SK-N-SH treated with all-trans-retinoic acid at 6 μM for 48 hours (cell line): ENCODE results near the gene PKM.

Experiments
- ATAC-seq: fragments of 200-7000 bp; cut with Tn5 transposase; 3 replicates; pipeline ENCODE4 v1.9.1; 2020; ENCODE audit warnings: mild to moderate bottlenecking, moderate library complexity
- ARNTL ChIP-seq: fragments of 450-650 bp; formaldehyde crosslinking; IDR thresholded peaks from 2 replicates; pipeline ENCODE4 v1.5.0; 2020; ENCODE audit warnings: low read depth, mild to moderate bottlenecking, moderate library complexity, borderline replicate concordance
- BACH2 ChIP-seq: fragments of 250-450 bp; sonication (Bioruptor Pico); IDR thresholded peaks from 2 replicates; pipeline ENCODE4 v1.9.0; 2021; ENCODE audit warnings: mild to moderate bottlenecking, borderline replicate concordance
- CREB5 ChIP-seq: fragments of 250-450 bp; sonication (Bioruptor Pico); IDR thresholded peaks from 2 replicates; pipeline ENCODE4 v1.5.1; 2020; ENCODE audit warnings: low read depth, mild to moderate bottlenecking, moderate library complexity
- CSDC2 ChIP-seq: fragments of 250-450 bp; sonication (Bioruptor Pico); IDR thresholded peaks from 2 replicates; pipeline ENCODE4 v1.5.0; 2020; ENCODE audit warnings: mild to moderate bottlenecking, moderate library complexity
- CSRNP3 ChIP-seq: fragments of 250-450 bp; sonication (Bioruptor Pico); IDR thresholded peaks from 2 replicates; pipeline ENCODE4 v1.5.1; 2021; ENCODE audit warnings: mild to moderate bottlenecking, moderate library complexity
- ESRRG ChIP-seq: fragments of 250-450 bp; sonication (Bioruptor Pico); IDR thresholded peaks from 2 replicates; pipeline ENCODE4 v1.6.1; 2021; ENCODE audit warnings: mild to moderate bottlenecking
- GLIS3 ChIP-seq: fragments of 250-450 bp; sonication (Bioruptor Pico); IDR thresholded peaks from 2 replicates; pipeline ENCODE4 v1.5.0; 2020; ENCODE audit warnings: mild to moderate bottlenecking, moderate library complexity
- ISL1 ChIP-seq: fragments of 250-450 bp; sonication (Bioruptor Pico); IDR thresholded peaks from 2 replicates; pipeline ENCODE4 v2.1.2; 2022; ENCODE audit warnings: mild to moderate bottlenecking, moderate library complexity
- OSR1 ChIP-seq: fragments of 250-450 bp; sonication (Bioruptor Pico); IDR thresholded peaks from 2 replicates; pipeline ENCODE4 v1.8.0; 2022; ENCODE audit warnings: moderate library complexity, mild to moderate bottlenecking, inconsistent platforms
- PATZ1 ChIP-seq: fragments of 250-450 bp; sonication (Bioruptor Pico); IDR thresholded peaks from 2 replicates; pipeline ENCODE4 v1.8.0; 2020; ENCODE audit warnings: mild to moderate bottlenecking, moderate library complexity, borderline replicate concordance
- POU6F1 ChIP-seq: fragments of 250-450 bp; sonication (Bioruptor Pico); IDR thresholded peaks from 2 replicates; pipeline ENCODE4 v1.8.0; 2021; ENCODE audit warnings: low read depth, mild to moderate bottlenecking, moderate library complexity, borderline replicate concordance
- PPARA ChIP-seq: fragments of 250-450 bp; sonication (Bioruptor Pico); IDR thresholded peaks from 2 replicates; pipeline ENCODE4 v1.5.0; 2020; ENCODE audit warnings: mild to moderate bottlenecking, borderline replicate concordance
- RARB ChIP-seq: fragments of 250-450 bp; sonication (Bioruptor Pico); IDR thresholded peaks from 2 replicates; pipeline ENCODE4 v1.8.0; 2021; ENCODE audit warnings: mild to moderate bottlenecking, moderate library complexity
- SNAI2 ChIP-seq: fragments of 250-450 bp; sonication (Bioruptor Pico); IDR thresholded peaks from 2 replicates; pipeline ENCODE4 v1.5.0; 2020; ENCODE audit warnings: mild to moderate bottlenecking, moderate library complexity
- TCF4 ChIP-seq: fragments of 250-450 bp; sonication (Bioruptor Pico); IDR thresholded peaks from 2 replicates; pipeline ENCODE4 v1.8.0; 2021; ENCODE audit warnings: mild to moderate bottlenecking, moderate library complexity, borderline replicate concordance
- TOX ChIP-seq: fragments of 250-450 bp; sonication (Bioruptor Pico); IDR thresholded peaks from 2 replicates; pipeline ENCODE4 v1.8.0; 2021; ENCODE audit warnings: mild to moderate bottlenecking, moderate library complexity, borderline replicate concordance
- ZC3H10 ChIP-seq: fragments of 250-450 bp; sonication (Bioruptor Pico); IDR thresholded peaks from 2 replicates; pipeline ENCODE4 v1.5.1; 2021; ENCODE audit warnings: mild to moderate bottlenecking, moderate library complexity
- ZFP3 ChIP-seq: fragments of 250-450 bp; sonication (Bioruptor Pico); IDR thresholded peaks from 2 replicates; pipeline ENCODE4 v1.5.0; 2020; ENCODE audit warnings: mild to moderate bottlenecking, moderate library complexity
- ZFP30 ChIP-seq: fragments of 450-650 bp; formaldehyde crosslinking; IDR thresholded peaks from 2 replicates; pipeline ENCODE4 v1.5.0; 2022; ENCODE audit warnings: mild to moderate bottlenecking, moderate library complexity
- ZNF565 ChIP-seq: fragments of 450-650 bp; formaldehyde crosslinking; conservative IDR thresholded peaks from 2 replicates; pipeline ENCODE4 v1.5.0; 2020; ENCODE audit warnings: low read depth, mild to moderate bottlenecking, moderate library complexity
- ZNF70 ChIP-seq: fragments of 450-650 bp; formaldehyde crosslinking; IDR thresholded peaks from 2 replicates; pipeline ENCODE4 v1.5.0; 2020; ENCODE audit warnings: mild to moderate bottlenecking, moderate library complexity
- ZNF8 ChIP-seq: fragments of 450-650 bp; formaldehyde crosslinking; IDR thresholded peaks from 2 replicates; pipeline ENCODE4 v1.5.0; 2020; ENCODE audit warnings: mild to moderate bottlenecking, moderate library complexity

PKM gene

GRCh38 chr15:72227192-72227586, 3.8 kb downstream of the PKM start:
- ATAC-seq, result no peak
- TF ChIP-seq POU6F1 (CRISPR knock-in tag) (no peak), ARNTL (no peak), RARB (CRISPR knock-in tag) (no peak), ZFP30 (CRISPR knock-in tag) (no peak), ZNF70 (CRISPR knock-in tag) (no peak)

- no peak for TF ChIP-seq BACH2 (CRISPR knock-in tag)
- no peak for TF ChIP-seq TCF4 (CRISPR knock-in tag)
- TF ChIP-seq CSRNP3, result no peak
- no peak for TF ChIP-seq POU6F1 (CRISPR knock-in tag)
- no peak for TF ChIP-seq TOX (CRISPR knock-in tag)
- TF ChIP-seq ZC3H10 (CRISPR knock-in tag), result no peak
- TF ChIP-seq GLIS3, result no peak
- TF ChIP-seq CREB5 (CRISPR knock-in tag), result no peak
- TF ChIP-seq RARB (CRISPR knock-in tag), result no peak
- no peak for TF ChIP-seq ZNF70 (CRISPR knock-in tag)
- no peak for TF ChIP-seq OSR1
- TF ChIP-seq ZNF8, result no peak
- TF ChIP-seq CSDC2, result no peak
- TF ChIP-seq PATZ1 (CRISPR knock-in tag), result no peak
- ATAC-seq, result no peak
Observed at GRCh38 chr15:72223278-72223677, 7.7 kb downstream of the PKM start.

GRCh38 chr15:72222393-72222792, 8.6 kb downstream of the PKM start:
- peak; percentile 78 for ATAC-seq
- TF ChIP-seq RARB (CRISPR knock-in tag), result no peak
- TF ChIP-seq ZNF8, result no peak
- TF ChIP-seq CREB5 (CRISPR knock-in tag), result no peak
- no peak for TF ChIP-seq TCF4 (CRISPR knock-in tag)
- TF ChIP-seq POU6F1 (CRISPR knock-in tag), result no peak
- TF ChIP-seq CSRNP3, result no peak
- TF ChIP-seq ZC3H10 (CRISPR knock-in tag), result no peak
- TF ChIP-seq SNAI2 (CRISPR knock-in tag), result no peak
- no peak for TF ChIP-seq OSR1
- TF ChIP-seq PATZ1 (CRISPR knock-in tag), result no peak
- TF ChIP-seq PPARA, result no peak
- TF ChIP-seq ESRRG (CRISPR knock-in tag), result no peak
- no peak for TF ChIP-seq CSDC2
- TF ChIP-seq ZFP30 (CRISPR knock-in tag), result no peak
- no peak for TF ChIP-seq ISL1 (CRISPR knock-in tag)
- TF ChIP-seq ZNF565 (CRISPR knock-in tag), result no peak
- no peak for TF ChIP-seq ZFP3
- no peak for TF ChIP-seq GLIS3
- TF ChIP-seq TOX (CRISPR knock-in tag), result no peak
- no peak for TF ChIP-seq BACH2 (CRISPR knock-in tag)
